Neural cell (in vitro differentiated cells): ENCODE results near the gene CLCN1. TPM values are rescaled to one million over a fixed set of nuclear protein-coding genes. Genes with fewer than 3 reads are reported as not detected.

Source experiments
- H2AFZ ChIP-seq: fragments of 200-600, 300-800 bp; sonication (generic), shearing (Covaris generic); 2 replicates; pipeline ENCODE4 v1.6.0; 2014; ENCODE audit warnings: low read depth, mild to moderate bottlenecking, antibody characterized with exemption, low read length, moderate library complexity
- H3F3A ChIP-seq: fragments of 200-600 bp; shearing (Covaris generic); 2 replicates; pipeline ENCODE4 v1.6.1; 2016; ENCODE audit warnings: mild to moderate bottlenecking, moderate library complexity, mixed read lengths, antibody characterized with exemption, low read length; ENCODE audit not compliant: insufficient read depth, poor library complexity, severe bottlenecking
- H3K27ac ChIP-seq: fragments of 200-600, 300-800 bp; sonication (generic), shearing (Covaris generic); 2 replicates; pipeline ENCODE4 v1.5.1; 2014; ENCODE audit warnings: mild to moderate bottlenecking, low read length, moderate library complexity
- H3K27me3 ChIP-seq: fragments of 300-800, 200-600 bp; sonication (generic), shearing (Covaris generic); 2 replicates; pipeline ENCODE4 v1.6.0; 2014; ENCODE audit warnings: mild to moderate bottlenecking, low read depth, low read length, moderate library complexity; ENCODE audit not compliant: insufficient read depth
- H3K36me3 ChIP-seq: fragments of 300-800, 200-600 bp; sonication (generic), shearing (Covaris generic); 2 replicates; pipeline ENCODE4 v1.5.1; 2014; ENCODE audit warnings: mild to moderate bottlenecking, antibody characterized with exemption, low read length, moderate library complexity; ENCODE audit not compliant: insufficient read depth
- H3K4me2 ChIP-seq: fragments of 300-800, 200-600 bp; sonication (generic), shearing (Covaris generic); 2 replicates; pipeline ENCODE4 v1.6.0; 2014; ENCODE audit warnings: mild to moderate bottlenecking, low read length
- H3K4me3 ChIP-seq: fragments of 300-800, 200-600 bp; sonication (generic), shearing (Covaris generic); 2 replicates; pipeline ENCODE4 v1.5.1; 2014; ENCODE audit warnings: mild to moderate bottlenecking, low read length, moderate library complexity
- H3K79me2 ChIP-seq: fragments of 200-600 bp; shearing (Covaris generic); replicated peaks from 2 replicates; pipeline ENCODE4 v1.6.0; 2014; ENCODE audit warnings: mild to moderate bottlenecking, low read length, moderate library complexity; ENCODE audit not compliant: insufficient read depth
- H3K9ac ChIP-seq: fragments of 300-800, 200-600 bp; sonication (generic), shearing (Covaris generic); 2 replicates; pipeline ENCODE4 v1.6.1; 2016; ENCODE audit warnings: mild to moderate bottlenecking, low read length, mixed read lengths
- H3K9me2 ChIP-seq: fragments of 200-600 bp; shearing (Covaris generic); 2 replicates; pipeline ENCODE4 v1.6.1; 2016; ENCODE audit warnings: mild to moderate bottlenecking, low read length, mixed read lengths; ENCODE audit not compliant: insufficient read depth
- H3K9me3 ChIP-seq: fragments of 200-600, 300-800 bp; sonication (generic), shearing (Covaris generic); 2 replicates; pipeline ENCODE4 v1.6.1; 2016; ENCODE audit warnings: mild to moderate bottlenecking, mixed run types, low read length, moderate library complexity, mixed read lengths
- H4K20me1 ChIP-seq: fragments of 200-600 bp; shearing (Covaris generic); 2 replicates; pipeline ENCODE4 v1.6.1; 2016; ENCODE audit warnings: mild to moderate bottlenecking, mixed run types; ENCODE audit not compliant: insufficient read depth
- CTCF ChIP-seq: fragments of 450-650 bp; IDR thresholded peaks from 2 replicates; pipeline ENCODE4 v1.5.1; 2014; ENCODE audit warnings: antibody characterized with exemption, mild to moderate bottlenecking, moderate library complexity; ENCODE audit not compliant: poor library complexity, severe bottlenecking
- EP300 ChIP-seq: fragments of 450-650 bp; conservative IDR thresholded peaks from 2 replicates; pipeline ENCODE4 v1.6.1; 2014; ENCODE audit warnings: antibody characterized with exemption, mild to moderate bottlenecking, moderate library complexity; ENCODE audit not compliant: poor library complexity, severe bottlenecking
- EZH2 ChIP-seq: fragments of 200-600, 300-800 bp; shearing (Covaris generic), sonication (generic); IDR thresholded peaks from 2 replicates; pipeline ENCODE4 v1.6.1; 2014; ENCODE audit warnings: antibody characterized with exemption, low read length, borderline replicate concordance, mild to moderate bottlenecking; ENCODE audit not compliant: insufficient read depth, poor library complexity, severe bottlenecking
- MXI1 ChIP-seq: fragments of 450-650 bp; conservative IDR thresholded peaks from 2 replicates; pipeline ENCODE4 v1.6.1; 2014; ENCODE audit warnings: antibody characterized with exemption, mild to moderate bottlenecking; ENCODE audit not compliant: poor library complexity, severe bottlenecking
- POLR2AphosphoS5 ChIP-seq: IDR thresholded peaks from 2 replicates; pipeline ENCODE4 v1.6.1; 2012
- RAD21 ChIP-seq: fragments of 450-650 bp; conservative IDR thresholded peaks from 2 replicates; pipeline ENCODE4 v1.6.1; 2014; ENCODE audit warnings: antibody characterized with exemption, mild to moderate bottlenecking, moderate library complexity
- REST ChIP-seq: IDR thresholded peaks from 2 replicates; pipeline ENCODE4 v1.6.1; 2012; ENCODE audit warnings: borderline replicate concordance
- SMC3 ChIP-seq: fragments of 450-650 bp; conservative IDR thresholded peaks from 2 replicates; pipeline ENCODE4 v1.6.1; 2014; ENCODE audit warnings: antibody characterized with exemption, mild to moderate bottlenecking, moderate library complexity; ENCODE audit not compliant: poor library complexity
- TAF1 ChIP-seq: IDR thresholded peaks from 2 replicates; pipeline ENCODE4 v1.6.1; 2012; ENCODE audit warnings: low read depth
- polyA plus RNA-seq: library from polyadenylated mRNA; depleted of rRNA; stranded (reverse); fragments of >200 nt; gene quantifications from 2 replicates; pipeline ENCODE4 v1.2.3, GENCODE V29; 2014

CLCN1 gene
- polyA plus RNA-seq, 1 donor from 2014 or later, result not detected

GRCh38 chr7:143372070-143372469 lies 56.2 kb downstream of the CLCN1 start:
- TF ChIP-seq POLR2AphosphoS5, result no peak
- no peak for TF ChIP-seq REST
- TF ChIP-seq TAF1, result no peak
- TF ChIP-seq CTCF, result no peak
- no peak for TF ChIP-seq SMC3
- no peak for TF ChIP-seq RAD21
- no peak for TF ChIP-seq EP300
- TF ChIP-seq MXI1, result no peak
- no peak for TF ChIP-seq EZH2

GRCh38 chr7:143373255-143373794 lies 57.4 kb downstream of the CLCN1 start:
- Histone ChIP-seq H3K4me2 (no peak overlapping the region), H3K9ac (no peak overlapping the region), H3K36me3 (no peaks in the 10 kb centered on the region), H3F3A (no peaks in the 10 kb centered on the region), H3K9me3 (no peaks in the 10 kb centered on the region), H3K4me3 (no peak overlapping the region), H3K27me3 (no peaks in the 10 kb centered on the region), H3K79me2 (no peaks in the 10 kb centered on the region), H3K27ac (no peak overlapping the region), H4K20me1 (no peaks in the 10 kb centered on the region), H2AFZ (no peak overlapping the region), H3K9me2 (no peaks in the 10 kb centered on the region)
- TF ChIP-seq CTCF (no peak), POLR2AphosphoS5 (no peak), MXI1 (no peak), EZH2 (no peak), RAD21 (no peak), EP300 (no peak), SMC3 (no peak), REST (no peak), TAF1 (no peak)

More at GRCh38 chr7:143372070-143372469, 56.2 kb downstream of the CLCN1 start:
- Histone ChIP-seq H3K79me2 (no peaks in the 10 kb centered on the region), H3K4me2 (no peak overlapping the region), H3K4me3 (no peak overlapping the region), H2AFZ (no peak overlapping the region), H3K27me3 (no peaks in the 10 kb centered on the region), H3K36me3 (no peaks in the 10 kb centered on the region), H3K9me3 (no peaks in the 10 kb centered on the region), H3K9ac (no peak overlapping the region), H3K27ac (no peak overlapping the region), H3F3A (no peaks in the 10 kb centered on the region), H4K20me1 (no peaks in the 10 kb centered on the region), H3K9me2 (no peaks in the 10 kb centered on the region)
